GM18951 (cell line): ENCODE data around the gene PIP4K2A.
"Not testable (repeated sequence)": the region's sequence is repeated elsewhere in the genome, so short reads cannot be mapped to it uniquely, and the experiment has no call there.

Experiments used
- POLR2A ChIP-seq: IDR thresholded peaks from 4 replicates; pipeline ENCODE4 v1.6.1; 2011; ENCODE audit warnings: mild to moderate bottlenecking; ENCODE audit not compliant: insufficient read length, insufficient read depth; ENCODE audit errors: extremely low read depth
- in situ Hi-C: fragments of 300-500 bp; cut with MboI; formaldehyde crosslinking; loops from one replicate; pipeline ENCODE4 v1.12.0; 2022; ENCODE audit warnings: low sequenced_read_pairs, mixed read lengths, inconsistent platforms; ENCODE audit not compliant: unreplicated experiment

Gene PIP4K2A

GRCh38 chr10:22697101-22697500 lies 17.3 kb downstream of the PIP4K2A start:
- no peak for TF ChIP-seq POLR2A
- in situ Hi-C loops: no loop called here

GRCh38 chr10:22693860-22694259 lies 20.5 kb downstream of the PIP4K2A start:
- no peak for TF ChIP-seq POLR2A
- in situ Hi-C loops: no loop called here

GRCh38 chr10:22693371-22693784 lies 21.0 kb downstream of the PIP4K2A start:
- in situ Hi-C loops: no loop called here

GRCh38 chr10:22692119-22692518 lies 22.3 kb downstream of the PIP4K2A start:
- in situ Hi-C loops: not testable (repeated sequence)

More at GRCh38 chr10:22693371-22693784, 21.0 kb downstream of the PIP4K2A start:
- no peak for TF ChIP-seq POLR2A

GRCh38 chr10:22690614-22691431 lies 23.6 kb downstream of the PIP4K2A start:
- in situ Hi-C loops: no loop called here
- TF ChIP-seq POLR2A: no peak

GRCh38 chr10:22690158-22690557 lies 24.2 kb downstream of the PIP4K2A start:
- in situ Hi-C loops: no loop called here

GRCh38 chr10:22686347-22686746 lies 28.0 kb downstream of the PIP4K2A start:
- in situ Hi-C loops: no loop called here
- TF ChIP-seq POLR2A: no peak

More at GRCh38 chr10:22690158-22690557, 24.2 kb downstream of the PIP4K2A start:
- no peak for TF ChIP-seq POLR2A

GRCh38 chr10:22685926-22686325 lies 28.5 kb downstream of the PIP4K2A start:
- in situ Hi-C loops: no loop called here
- TF ChIP-seq POLR2A: no peak

- TF ChIP-seq POLR2A: no peak
Observed at GRCh38 chr10:22684699-22685098, 29.7 kb downstream of the PIP4K2A start.

GRCh38 chr10:22683140-22683389 lies 31.3 kb downstream of the PIP4K2A start:
- peak; percentile 17 for TF ChIP-seq POLR2A
- in situ Hi-C loops: no loop called here

More at GRCh38 chr10:22684699-22685098, 29.7 kb downstream of the PIP4K2A start:
- in situ Hi-C loops: no loop called here

GRCh38 chr10:22682237-22683139 lies 31.9 kb downstream of the PIP4K2A start:
- in situ Hi-C loops: no loop called here
- no peak for TF ChIP-seq POLR2A

- in situ Hi-C loops: no loop called here
- TF ChIP-seq POLR2A: no peak
Observed at GRCh38 chr10:22681783-22682183, 32.6 kb downstream of the PIP4K2A start.

GRCh38 chr10:22681301-22681700 lies 33.1 kb downstream of the PIP4K2A start:
- no peak for TF ChIP-seq POLR2A
- in situ Hi-C loops: no loop called here

- in situ Hi-C loops: no loop called here
- no peak for TF ChIP-seq POLR2A
Observed at GRCh38 chr10:22679608-22680007, 34.8 kb downstream of the PIP4K2A start.
